ENCODE data around the gene KRT76.

Gene KRT76

DNA sequence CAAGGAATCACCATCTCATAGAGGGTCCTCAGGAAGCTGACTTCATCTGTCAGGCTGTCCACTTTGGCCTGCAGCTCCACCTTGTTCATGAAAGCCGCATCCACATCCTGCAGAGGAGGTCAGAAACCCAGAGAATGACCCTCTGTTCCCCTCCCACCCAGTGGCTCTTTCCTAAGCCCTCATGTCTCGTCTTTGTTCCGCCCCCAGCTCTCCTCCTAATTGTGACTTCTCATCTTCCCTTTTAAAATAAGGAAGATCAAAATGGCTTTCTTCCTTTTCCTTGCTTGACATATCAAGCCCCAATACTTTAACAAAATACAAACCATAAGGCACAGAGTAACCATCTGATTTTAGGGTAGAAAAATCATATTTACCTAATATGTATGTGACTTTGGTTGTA, 4.4 kb downstream of the KRT76 start:
- DNase-seq (ENCODE audit: low read depth) = no peak
- TF ChIP-seq, protein P1, sequence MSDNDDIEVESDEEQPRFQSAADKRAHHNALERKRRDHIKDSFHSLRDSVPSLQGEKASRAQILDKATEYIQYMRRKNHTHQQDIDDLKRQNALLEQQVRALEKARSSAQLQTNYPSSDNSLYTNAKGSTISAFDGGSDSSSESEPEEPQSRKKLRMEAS (IDR thresholded peaks at IDR 0.05; ENCODE audit: low read depth, low read length) = no peak
- TF ChIP-seq MYC (IDR thresholded peaks at IDR 0.05; ENCODE audit: low read depth, low read length) = no peak
- TF ChIP-seq, protein P2, sequence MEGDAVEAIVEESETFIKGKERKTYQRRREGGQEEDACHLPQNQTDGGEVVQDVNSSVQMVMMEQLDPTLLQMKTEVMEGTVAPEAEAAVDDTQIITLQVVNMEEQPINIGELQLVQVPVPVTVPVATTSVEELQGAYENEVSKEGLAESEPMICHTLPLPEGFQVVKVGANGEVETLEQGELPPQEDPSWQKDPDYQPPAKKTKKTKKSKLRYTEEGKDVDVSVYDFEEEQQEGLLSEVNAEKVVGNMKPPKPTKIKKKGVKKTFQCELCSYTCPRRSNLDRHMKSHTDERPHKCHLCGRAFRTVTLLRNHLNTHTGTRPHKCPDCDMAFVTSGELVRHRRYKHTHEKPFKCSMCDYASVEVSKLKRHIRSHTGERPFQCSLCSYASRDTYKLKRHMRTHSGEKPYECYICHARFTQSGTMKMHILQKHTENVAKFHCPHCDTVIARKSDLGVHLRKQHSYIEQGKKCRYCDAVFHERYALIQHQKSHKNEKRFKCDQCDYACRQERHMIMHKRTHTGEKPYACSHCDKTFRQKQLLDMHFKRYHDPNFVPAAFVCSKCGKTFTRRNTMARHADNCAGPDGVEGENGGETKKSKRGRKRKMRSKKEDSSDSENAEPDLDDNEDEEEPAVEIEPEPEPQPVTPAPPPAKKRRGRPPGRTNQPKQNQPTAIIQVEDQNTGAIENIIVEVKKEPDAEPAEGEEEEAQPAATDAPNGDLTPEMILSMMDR (IDR thresholded peaks at IDR 0.05; ENCODE audit: low read depth, low read length) = no peak
- TF ChIP-seq POLR2A (IDR thresholded peaks at IDR 0.05; ENCODE audit: extremely low read depth, insufficient read length) = no peak
- H3K4me3 ChIP-seq (ENCODE audit: low read depth, low read length) = no peak overlapping the region

DNA sequence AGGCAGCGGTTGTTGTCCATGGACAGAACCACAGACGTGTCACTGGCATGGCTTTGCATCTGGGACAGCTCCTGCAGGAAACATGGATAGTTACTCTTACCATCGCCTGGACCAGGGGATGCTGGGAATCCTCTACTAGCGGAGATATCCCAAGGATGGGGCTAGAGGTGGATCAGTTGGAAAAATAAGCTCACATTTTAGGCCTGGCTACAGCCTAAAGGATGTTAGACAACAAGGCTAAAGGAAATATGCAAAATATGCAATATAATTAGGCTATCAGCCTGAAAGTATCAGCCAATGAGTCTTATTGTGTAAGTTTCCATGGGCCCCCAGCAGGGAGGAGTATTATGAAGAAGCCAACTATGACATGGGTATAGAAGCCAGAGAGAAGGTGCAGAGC, 5.0 kb downstream of the KRT76 start:
- TF ChIP-seq, protein P2 (IDR thresholded peaks at IDR 0.05; ENCODE audit: low read depth, low read length) = no peak
- no peak for TF ChIP-seq POLR2A (IDR thresholded peaks at IDR 0.05; ENCODE audit: extremely low read depth, insufficient read length)
- TF ChIP-seq, protein P1 (IDR thresholded peaks at IDR 0.05; ENCODE audit: low read depth, low read length) = no peak
- no peak for TF ChIP-seq MYC (IDR thresholded peaks at IDR 0.05; ENCODE audit: low read depth, low read length)
- H3K4me3 ChIP-seq (ENCODE audit: low read depth, low read length) = no peak overlapping the region
- no peak for DNase-seq (ENCODE audit: low read depth)

DNA sequence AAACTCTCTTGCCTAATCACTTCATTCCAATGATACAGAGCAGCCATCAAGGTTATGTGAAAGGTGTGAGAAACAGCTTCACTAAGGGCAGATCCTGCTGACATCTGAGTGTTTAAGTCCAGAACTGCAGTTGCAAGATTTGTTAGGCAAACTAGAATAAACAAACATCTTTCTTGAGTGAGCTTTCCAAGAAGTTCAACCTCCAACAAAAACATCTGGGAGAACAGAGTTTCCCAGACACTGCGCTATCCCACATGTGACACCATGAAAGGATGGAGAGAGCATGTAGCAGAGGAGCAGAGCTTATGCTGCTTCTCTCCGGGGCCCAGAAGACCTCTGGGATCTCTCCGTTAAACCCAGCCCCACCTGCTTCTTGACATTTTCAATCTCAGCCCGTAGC, 5.6 kb downstream of the KRT76 start:
- no peak overlapping the region for H3K4me3 ChIP-seq (ENCODE audit: low read depth, low read length)
- DNase-seq (ENCODE audit: low read depth) = no peak
- TF ChIP-seq, protein P2 (IDR thresholded peaks at IDR 0.05; ENCODE audit: low read depth, low read length) = no peak
- no peak for TF ChIP-seq POLR2A (IDR thresholded peaks at IDR 0.05; ENCODE audit: extremely low read depth, insufficient read length)
- TF ChIP-seq, protein P1 (IDR thresholded peaks at IDR 0.05; ENCODE audit: low read depth, low read length) = no peak
- no peak for TF ChIP-seq MYC (IDR thresholded peaks at IDR 0.05; ENCODE audit: low read depth, low read length)

DNA sequence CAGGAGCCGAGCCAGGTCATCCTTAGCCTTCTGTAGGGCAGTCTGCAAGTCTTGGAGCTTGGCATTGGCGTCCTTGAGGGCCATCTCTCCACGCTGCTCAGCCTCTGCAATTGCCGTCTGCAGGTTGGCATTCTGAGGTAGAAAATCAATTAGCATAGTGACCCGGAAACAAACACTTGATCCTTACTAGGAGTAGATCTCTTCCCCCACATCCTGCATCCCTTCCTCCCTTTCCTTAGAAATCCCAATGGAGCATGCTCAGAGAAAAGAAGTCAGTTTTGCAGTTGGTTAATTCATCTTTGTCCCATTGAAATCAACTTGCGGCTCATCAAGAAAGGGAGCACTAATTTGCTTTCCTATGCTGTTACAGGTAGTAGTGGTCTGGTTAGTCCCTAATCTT, 6.1 kb downstream of the KRT76 start:
- TF ChIP-seq MYC (IDR thresholded peaks at IDR 0.05; ENCODE audit: low read depth, low read length) = no peak
- TF ChIP-seq, protein P2 (IDR thresholded peaks at IDR 0.05; ENCODE audit: low read depth, low read length) = no peak
- TF ChIP-seq POLR2A (IDR thresholded peaks at IDR 0.05; ENCODE audit: extremely low read depth, insufficient read length) = no peak
- TF ChIP-seq, protein P1 (IDR thresholded peaks at IDR 0.05; ENCODE audit: low read depth, low read length) = no peak
- no peak for DNase-seq (ENCODE audit: low read depth)
- no peak overlapping the region for H3K4me3 ChIP-seq (ENCODE audit: low read depth, low read length)

DNA sequence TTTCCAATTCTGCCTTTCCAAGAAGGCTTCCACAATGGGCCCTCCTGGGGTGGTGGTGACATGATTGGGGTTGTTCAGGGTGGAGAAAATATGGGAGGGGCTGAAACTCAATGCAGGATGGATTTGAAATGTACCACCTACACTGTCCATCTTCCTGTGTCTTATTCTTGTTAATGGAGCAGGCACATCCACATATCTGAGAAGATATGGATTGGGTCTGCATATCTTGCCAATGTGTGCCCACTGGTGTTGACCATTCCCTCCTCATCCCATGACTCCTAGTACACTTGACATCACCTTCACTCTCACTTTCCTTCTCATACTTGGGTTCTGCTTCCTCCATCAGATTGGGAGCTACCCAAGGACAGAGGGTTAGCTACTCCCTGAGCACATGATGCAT, 7.2 kb downstream of the KRT76 start:
- DNase-seq (ENCODE audit: low read depth) = no peak
- TF ChIP-seq MYC (IDR thresholded peaks at IDR 0.05; ENCODE audit: low read depth, low read length) = no peak
- TF ChIP-seq POLR2A (IDR thresholded peaks at IDR 0.05; ENCODE audit: extremely low read depth, insufficient read length) = no peak
- TF ChIP-seq, protein P1 (IDR thresholded peaks at IDR 0.05; ENCODE audit: low read depth, low read length) = no peak
- TF ChIP-seq, protein P2 (IDR thresholded peaks at IDR 0.05; ENCODE audit: low read depth, low read length) = no peak
- no peak overlapping the region for H3K4me3 ChIP-seq (ENCODE audit: low read depth, low read length)

DNA sequence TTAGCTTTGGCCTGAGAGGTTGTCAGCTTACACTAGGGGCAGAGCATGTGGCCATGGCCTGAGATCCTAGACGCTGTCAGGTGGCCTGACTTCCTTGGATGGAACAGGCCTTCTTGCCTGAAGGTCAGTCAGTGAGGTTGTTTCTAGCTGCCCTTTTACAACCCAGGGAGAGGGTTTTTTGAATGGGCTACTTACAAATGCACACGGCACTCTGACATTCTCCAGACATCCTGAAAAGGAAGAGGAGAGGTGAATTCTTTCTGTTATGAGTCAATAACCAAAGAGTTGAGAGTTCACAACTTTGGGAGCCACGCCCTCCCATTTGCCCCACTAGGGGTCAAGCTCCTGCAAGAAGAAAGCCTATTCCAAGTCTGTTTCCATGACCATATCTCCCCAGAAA, 7.8 kb downstream of the KRT76 start:
- H3K4me3 ChIP-seq (ENCODE audit: low read depth, low read length) = no peak overlapping the region
- DNase-seq (ENCODE audit: low read depth) = no peak
- TF ChIP-seq, protein P2 (IDR thresholded peaks at IDR 0.05; ENCODE audit: low read depth, low read length) = no peak
- TF ChIP-seq MYC (IDR thresholded peaks at IDR 0.05; ENCODE audit: low read depth, low read length) = no peak
- TF ChIP-seq, protein P1 (IDR thresholded peaks at IDR 0.05; ENCODE audit: low read depth, low read length) = no peak
- TF ChIP-seq POLR2A (IDR thresholded peaks at IDR 0.05; ENCODE audit: extremely low read depth, insufficient read length) = no peak

All from NB4 (cell line).